Skeletal muscle tissue (tissue), 4 donors: Measurements from ENCODE around the gene HRH1. TPM values are rescaled to one million over a fixed set of nuclear protein-coding genes. Genes with fewer than 3 reads are reported as not detected.

Source experiments
- H3K27ac ChIP-seq: one replicate; pipeline ENCODE4 v1.7.0; 2013; ENCODE audit warnings: mild to moderate bottlenecking, low read depth, low read length, inconsistent platforms
- H3K27me3 ChIP-seq, 3 donors: one replicate each; pipeline ENCODE4 v1.7.0; 2013; ENCODE audit warnings: low read length in 3 of 3; ENCODE audit not compliant: control insufficient read depth in 3 of 3, insufficient read depth in 3 of 3
- H3K36me3 ChIP-seq, 3 donors: one replicate each; pipeline ENCODE4 v1.7.0; 2013; ENCODE audit warnings: low read length in 3 of 3; ENCODE audit not compliant: control insufficient read depth in 3 of 3, insufficient read depth in 3 of 3
- H3K4me1 ChIP-seq, 3 donors: one replicate each; pipeline ENCODE4 v1.7.0; 2013; ENCODE audit warnings: low read length in 3 of 3, mild to moderate bottlenecking in 3 of 3; ENCODE audit not compliant: control insufficient read depth in 3 of 3, insufficient read depth in 3 of 3
- H3K4me3 ChIP-seq, 3 donors: one replicate each; pipeline ENCODE4 v1.7.0; 2013; ENCODE audit warnings: low read length in 3 of 3
- H3K9ac ChIP-seq, 3 donors: one replicate each; pipeline ENCODE4 v1.7.0; 2013; ENCODE audit warnings: low read length in 3 of 3, mild to moderate bottlenecking in 3 of 3, moderate library complexity in 2 of 3, low read depth in 1 of 3
- H3K9me3 ChIP-seq, 3 donors: one replicate each; pipeline ENCODE4 v1.7.0; 2013; ENCODE audit warnings: low read length in 3 of 3; ENCODE audit not compliant: control insufficient read depth in 3 of 3
- total RNA-seq: library from RNA; depleted of rRNA; stranded (reverse); fragments of >200 nt; gene quantifications from one replicate; pipeline ENCODE4 v1.2.3, GENCODE V29; 2014
- donor health status: Osteomylitis.

HRH1 gene
- total RNA-seq, 1 donor from 2014 or later, result 5.2 TPM

GRCh38 chr3:11300970-11301369 lies 146.7 kb downstream of the HRH1 start:
- no peak overlapping the region for H3K9ac ChIP-seq
- peaks cover 0 to 11% (median 4%) of the 10 kb centered on the region in 3 donors for H3K4me1 ChIP-seq
- H3K36me3 ChIP-seq, result peaks cover 7 to 40% (median 27%) of the 10 kb centered on the region in 3 donors
- no peaks in the 10 kb centered on the region for H3K9me3 ChIP-seq
- H3K27ac ChIP-seq, result no peak overlapping the region
- H3K4me3 ChIP-seq, result no peak overlapping the region
- no peaks in the 10 kb centered on the region for H3K27me3 ChIP-seq

- Histone ChIP-seq H3K27me3 (no peaks in the 10 kb centered on the region), H3K9me3 (no peaks in the 10 kb centered on the region), H3K4me1 (peaks cover 6 to 20% (median 7%) of the 10 kb centered on the region in 3 donors), H3K9ac (no peak overlapping the region), H3K4me3 (no peak overlapping the region), H3K27ac (no peak overlapping the region), H3K36me3 (peaks cover 16 to 50% (median 35%) of the 10 kb centered on the region in 3 donors)
These were observed 148.2 kb downstream of the HRH1 start for GRCh38 chr3:11302444-11302843.

- Histone ChIP-seq H3K9me3 (no peaks in the 10 kb centered on the region), H3K27ac (peak overlapping the region; percentile 37), H3K36me3 (peaks cover 32 to 62% (median 47%) of the 10 kb centered on the region in 3 donors), H3K4me1 (peaks cover 6 to 20% (median 7%) of the 10 kb centered on the region in 3 donors), H3K4me3 (no peak overlapping the region), H3K9ac (no peak overlapping the region), H3K27me3 (no peaks in the 10 kb centered on the region)
These were observed 149.9 kb downstream of the HRH1 start for GRCh38 chr3:11304175-11304574.

GRCh38 chr3:11305509-11305908 lies 151.2 kb downstream of the HRH1 start:
- Histone ChIP-seq H3K4me3 (no peak overlapping the region), H3K36me3 (peaks cover 34 to 56% (median 44%) of the 10 kb centered on the region in 3 donors), H3K27me3 (no peaks in the 10 kb centered on the region), H3K27ac (peak overlapping the region; percentile 37), H3K9ac (no peak overlapping the region), H3K9me3 (no peaks in the 10 kb centered on the region), H3K4me1 (peaks cover 6 to 20% (median 7%) of the 10 kb centered on the region in 3 donors)

DNA sequence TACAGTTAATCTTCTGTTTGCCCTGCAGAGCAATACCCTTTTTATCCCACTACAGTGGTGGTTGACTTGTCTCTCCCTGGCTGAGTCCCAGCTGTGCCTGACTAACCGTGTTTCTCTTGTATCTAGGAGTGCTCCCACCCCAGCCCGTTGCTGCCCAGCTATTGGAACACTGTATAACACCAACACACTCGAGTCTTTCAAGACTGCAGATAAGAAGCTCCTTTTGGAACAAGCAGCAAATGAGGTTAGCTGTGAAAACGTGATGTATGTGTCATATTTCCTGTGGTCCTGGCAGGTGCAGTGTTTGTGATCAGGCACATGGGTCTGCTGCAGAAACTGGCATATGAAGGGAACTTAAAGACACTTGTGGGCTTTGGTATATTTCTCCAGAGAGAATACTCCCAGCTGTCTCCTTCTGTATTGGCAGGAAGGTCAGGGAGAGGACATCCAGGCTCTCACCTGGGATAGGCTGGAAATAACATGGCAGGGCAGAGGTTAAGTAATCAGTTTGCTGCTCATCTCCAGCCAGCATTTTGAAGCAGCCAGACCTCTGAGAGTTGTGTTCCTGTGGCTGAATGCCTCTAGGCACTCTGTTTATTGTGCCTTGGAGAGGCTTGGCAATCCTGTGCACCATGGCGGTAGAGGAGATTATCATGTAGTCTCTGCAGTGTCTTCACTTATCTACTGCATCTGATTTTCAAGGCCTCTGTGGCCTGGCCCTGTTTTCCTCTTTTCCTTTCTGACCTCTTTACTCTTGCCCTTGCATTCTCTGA lies 152.7 kb downstream of the HRH1 start:
- peak overlapping the region in 1 of 3 donors; percentile 23 for H3K9ac ChIP-seq
- H3K4me3 ChIP-seq, result no peak overlapping the region
- H3K4me1 ChIP-seq, result peaks cover 6 to 20% (median 7%) of the 10 kb centered on the region in 3 donors
- H3K27ac ChIP-seq, result peak overlapping the region; percentile 37
- H3K27me3 ChIP-seq, result no peaks in the 10 kb centered on the region
- no peaks in the 10 kb centered on the region for H3K9me3 ChIP-seq
- peaks cover 32 to 44% (median 39%) of the 10 kb centered on the region in 3 donors for H3K36me3 ChIP-seq

DNA sequence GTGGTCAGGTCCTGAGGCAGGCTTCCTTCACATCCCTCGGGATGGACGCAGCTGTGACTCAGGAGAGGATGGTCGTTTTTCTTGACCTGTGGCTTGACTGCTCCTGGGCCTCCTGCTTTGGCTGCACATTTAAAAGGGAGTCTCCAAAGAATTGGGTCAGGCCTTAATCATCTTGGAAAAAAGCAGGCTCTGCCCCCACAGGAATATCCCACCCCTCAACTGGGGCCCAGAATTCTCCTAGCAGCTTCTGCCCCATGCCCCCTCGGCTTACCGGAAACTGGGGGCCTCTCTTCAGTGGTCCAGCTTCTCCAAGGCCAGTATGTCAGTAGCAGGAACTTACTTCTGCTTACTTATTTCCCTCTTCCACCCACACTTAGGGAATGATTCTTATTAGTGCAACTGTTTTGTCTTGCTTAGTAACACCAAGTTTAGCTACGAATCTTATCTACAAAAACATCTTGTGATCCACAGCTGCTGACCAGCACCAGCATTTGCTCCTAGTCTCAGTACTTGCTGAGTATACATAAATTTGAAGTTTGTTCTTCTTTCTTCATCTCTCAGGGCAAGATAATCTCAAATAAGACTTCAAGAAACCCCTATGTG lies 153.6 kb downstream of the HRH1 start:
- Histone ChIP-seq H3K4me1 (peaks cover 6 to 20% (median 7%) of the 10 kb centered on the region in 3 donors), H3K9me3 (no peaks in the 10 kb centered on the region), H3K27ac (peak overlapping the region; percentile 70), H3K4me3 (no peak overlapping the region), H3K36me3 (peaks cover 34 to 40% (median 40%) of the 10 kb centered on the region in 3 donors), H3K27me3 (no peaks in the 10 kb centered on the region), H3K9ac (no peak overlapping the region)

- Histone ChIP-seq H3K27ac (no peak overlapping the region), H3K36me3 (peaks cover 38 to 54% (median 42%) of the 10 kb centered on the region in 3 donors), H3K4me1 (peaks cover 6 to 15% (median 7%) of the 10 kb centered on the region in 3 donors), H3K27me3 (no peaks in the 10 kb centered on the region), H3K9ac (no peak overlapping the region), H3K4me3 (no peak overlapping the region), H3K9me3 (no peaks in the 10 kb centered on the region)
These were observed 156.0 kb downstream of the HRH1 start for GRCh38 chr3:11310258-11310657.

DNA sequence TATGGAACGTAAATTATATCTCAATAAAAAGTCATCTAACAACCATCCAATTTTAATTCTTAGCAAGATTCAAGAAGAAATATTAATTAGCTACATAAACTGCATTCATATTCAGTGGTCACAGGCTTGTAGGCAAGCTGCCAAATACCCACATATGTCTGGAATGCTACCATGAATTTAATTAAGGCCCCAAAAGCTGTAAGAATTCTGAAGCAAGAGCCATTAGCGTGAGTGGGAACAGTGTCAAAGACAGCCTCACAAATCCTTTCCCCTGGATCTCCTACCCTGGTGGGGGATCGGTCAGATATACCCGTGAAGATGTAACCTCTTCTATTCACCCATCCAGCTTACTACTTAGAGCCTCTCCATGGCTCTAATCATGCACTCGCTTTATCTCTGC lies 157.9 kb downstream of the HRH1 start:
- Histone ChIP-seq H3K36me3 (peaks cover 38 to 60% (median 45%) of the 10 kb centered on the region in 3 donors), H3K27me3 (no peaks in the 10 kb centered on the region), H3K4me3 (no peak overlapping the region), H3K27ac (no peak overlapping the region), H3K4me1 (peaks cover 0 to 3% (median 2%) of the 10 kb centered on the region in 3 donors), H3K9me3 (no peaks in the 10 kb centered on the region), H3K9ac (no peak overlapping the region)
